Measurements from ENCODE around the gene TAGLN3. TPM values are rescaled to one million over a fixed set of nuclear protein-coding genes. Genes with fewer than 3 reads are reported as not detected.

The TAGLN3 gene
- total RNA-seq, 1 experiment from 2014 or later = not detected

- POLR2A ChIA-PET (ENCODE audit: unreplicated experiment) = interaction anchor here (0.6 kb wide), 1 partner anchor 334 kb away, joined by 5 read pairs; no protein-coding TSS in a partner anchor
- no peak overlapping the region for H3K4me3 ChIP-seq
Measured at GRCh38 chr3:112048911-112049310, 50.2 kb downstream of the TAGLN3 start.

DNA sequence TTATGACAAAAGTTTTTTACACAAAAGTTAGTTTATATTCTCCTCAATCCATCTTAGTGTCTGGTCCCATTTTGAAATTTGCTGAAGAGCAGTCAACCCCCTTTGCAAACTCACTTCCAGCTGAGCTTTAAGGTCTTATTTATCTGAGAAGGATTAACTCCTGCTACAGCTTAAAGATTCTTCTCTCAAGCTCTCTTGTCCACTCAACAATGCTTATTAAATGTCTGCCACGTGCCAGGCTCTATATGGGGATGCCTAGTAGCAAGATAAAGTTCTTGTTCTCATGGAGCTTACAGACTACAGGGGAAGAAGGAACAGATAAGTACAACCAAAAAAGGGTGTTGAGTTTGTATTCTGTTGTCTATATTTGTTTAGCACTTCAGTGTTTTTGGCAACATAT lies 54.5 kb downstream of the TAGLN3 start:
- POLR2A ChIA-PET (ENCODE audit: unreplicated experiment) = interaction anchor here (0.6 to 0.9 kb wide), 2 partner anchors 14 to 337 kb away, joined by 3 to 4 read pairs; no protein-coding TSS in a partner anchor
- intact Hi-C loops (cut with micrococcal nuclease; ENCODE audit: unreplicated experiment) = no loop called here
- no peak for TF ChIP-seq EZH2 (IDR thresholded peaks at IDR 0.05; ENCODE audit: low read depth)
- TF ChIP-seq, protein P1, sequence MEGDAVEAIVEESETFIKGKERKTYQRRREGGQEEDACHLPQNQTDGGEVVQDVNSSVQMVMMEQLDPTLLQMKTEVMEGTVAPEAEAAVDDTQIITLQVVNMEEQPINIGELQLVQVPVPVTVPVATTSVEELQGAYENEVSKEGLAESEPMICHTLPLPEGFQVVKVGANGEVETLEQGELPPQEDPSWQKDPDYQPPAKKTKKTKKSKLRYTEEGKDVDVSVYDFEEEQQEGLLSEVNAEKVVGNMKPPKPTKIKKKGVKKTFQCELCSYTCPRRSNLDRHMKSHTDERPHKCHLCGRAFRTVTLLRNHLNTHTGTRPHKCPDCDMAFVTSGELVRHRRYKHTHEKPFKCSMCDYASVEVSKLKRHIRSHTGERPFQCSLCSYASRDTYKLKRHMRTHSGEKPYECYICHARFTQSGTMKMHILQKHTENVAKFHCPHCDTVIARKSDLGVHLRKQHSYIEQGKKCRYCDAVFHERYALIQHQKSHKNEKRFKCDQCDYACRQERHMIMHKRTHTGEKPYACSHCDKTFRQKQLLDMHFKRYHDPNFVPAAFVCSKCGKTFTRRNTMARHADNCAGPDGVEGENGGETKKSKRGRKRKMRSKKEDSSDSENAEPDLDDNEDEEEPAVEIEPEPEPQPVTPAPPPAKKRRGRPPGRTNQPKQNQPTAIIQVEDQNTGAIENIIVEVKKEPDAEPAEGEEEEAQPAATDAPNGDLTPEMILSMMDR (conservative IDR thresholded peaks at IDR 0.05) = no peak
- CTCF ChIA-PET = interaction anchor here (0.6 kb wide), 3 partner anchors 40 to 362 kb away, joined by 3 to 5 read pairs (median 3); no protein-coding TSS in a partner anchor
- Histone ChIP-seq H3F3A (ENCODE audit: insufficient read depth, low read depth) (no peaks in the 10 kb centered on the region), H3K27me3 (ENCODE audit: insufficient read depth, low read depth) (no peaks in the 10 kb centered on the region), H3K79me2 (ENCODE audit: low read depth) (no peaks in the 10 kb centered on the region), H3K9me2 (ENCODE audit: insufficient read depth) (no peaks in the 10 kb centered on the region), H3K4me2 (no peak overlapping the region), H3K4me1 (replicated peaks; ENCODE audit: insufficient read depth) (no peaks in the 10 kb centered on the region), H2AFZ (no peak overlapping the region), H3K27ac (no peak overlapping the region), H3K36me3 (ENCODE audit: low read depth) (no peaks in the 10 kb centered on the region), H3K9me3 (ENCODE audit: insufficient read depth, low read depth) (no peaks in the 10 kb centered on the region), H3K4me3 (no peak overlapping the region), H4K20me1 (ENCODE audit: insufficient read depth) (no peaks in the 10 kb centered on the region)
- no peak for DNase-seq
- no TSS peak for BruUV-seq (replicated peaks)

More at GRCh38 chr3:112048911-112049310, 50.2 kb downstream of the TAGLN3 start:
- TF ChIP-seq, protein P1 (conservative IDR thresholded peaks at IDR 0.05) = no peak
- no peak for TF ChIP-seq EZH2 (IDR thresholded peaks at IDR 0.05; ENCODE audit: low read depth)
- no peak overlapping the region for H3K27ac ChIP-seq
- H3K9me2 ChIP-seq (ENCODE audit: insufficient read depth) = no peaks in the 10 kb centered on the region
- DNase-seq = no peak
- H4K20me1 ChIP-seq (ENCODE audit: insufficient read depth) = no peaks in the 10 kb centered on the region
- intact Hi-C loops (cut with micrococcal nuclease; ENCODE audit: unreplicated experiment) = loop anchor here (10.0 kb wide), 1 partner anchor 474 kb away; no protein-coding TSS in a partner anchor
- H3F3A ChIP-seq (ENCODE audit: insufficient read depth, low read depth) = no peaks in the 10 kb centered on the region
- no peaks in the 10 kb centered on the region for H3K4me1 ChIP-seq (replicated peaks; ENCODE audit: insufficient read depth)
- CTCF ChIA-PET = interaction anchor here (0.7 kb wide), 1 partner anchor 75 kb away, joined by 3 read pairs; no protein-coding TSS in a partner anchor
- H3K27me3 ChIP-seq (ENCODE audit: insufficient read depth, low read depth) = no peaks in the 10 kb centered on the region
- H2AFZ ChIP-seq = no peak overlapping the region
- no peak overlapping the region for H3K4me2 ChIP-seq
- no peaks in the 10 kb centered on the region for H3K36me3 ChIP-seq (ENCODE audit: low read depth)
- H3K9me3 ChIP-seq (ENCODE audit: insufficient read depth, low read depth) = no peaks in the 10 kb centered on the region
- no peaks in the 10 kb centered on the region for H3K79me2 ChIP-seq (ENCODE audit: low read depth)
- no TSS peak for BruUV-seq (replicated peaks)

- peaks cover 8% of the 10 kb centered on the region for H3K4me1 ChIP-seq (replicated peaks; ENCODE audit: insufficient read depth)
- ChIA-PET CTCF (interaction anchor here (1.0 kb wide), 1 partner anchor 387 kb away, joined by 3 read pairs; no protein-coding TSS in a partner anchor), POLR2A (ENCODE audit: unreplicated experiment) (no interaction called here)
- no TSS peak for BruUV-seq (replicated peaks)
- H3K27me3 ChIP-seq (ENCODE audit: insufficient read depth, low read depth) = no peaks in the 10 kb centered on the region
- no peak overlapping the region for H3K4me3 ChIP-seq
- no peak overlapping the region for H3K4me2 ChIP-seq
- H4K20me1 ChIP-seq (ENCODE audit: insufficient read depth) = no peaks in the 10 kb centered on the region
- no peaks in the 10 kb centered on the region for H3F3A ChIP-seq (ENCODE audit: insufficient read depth, low read depth)
- H3K9me2 ChIP-seq (ENCODE audit: insufficient read depth) = no peaks in the 10 kb centered on the region
- no peaks in the 10 kb centered on the region; the same call in 1 of the 2 replicates for H3K9me3 ChIP-seq (ENCODE audit: insufficient read depth, low read depth)
- intact Hi-C loops (cut with micrococcal nuclease; ENCODE audit: unreplicated experiment) = no loop called here
- H2AFZ ChIP-seq = no peak overlapping the region
- no peaks in the 10 kb centered on the region for H3K79me2 ChIP-seq (ENCODE audit: low read depth)
- H3K27ac ChIP-seq = no peak overlapping the region
- H3K36me3 ChIP-seq (ENCODE audit: low read depth) = no peaks in the 10 kb centered on the region
- no peak for DNase-seq
- TF ChIP-seq EZH2 (IDR thresholded peaks at IDR 0.05; ENCODE audit: low read depth) = no peak
- TF ChIP-seq, protein P1 (conservative IDR thresholded peaks at IDR 0.05) = no peak
Measured at GRCh38 chr3:112056451-112056929, 57.8 kb downstream of the TAGLN3 start.

Data from PC-9 (cell line).